GM21825 (cell line): ENCODE results near the gene SH3GL1.
"Not testable (repeated sequence)": the region's sequence is repeated elsewhere in the genome, so short reads cannot be mapped to it uniquely, and the experiment has no call there.

ENCODE experiments used
- ATAC-seq: cut with Tn5 transposase; IDR thresholded peaks from one replicate; pipeline ENCODE4 v1.9.1; 2021; ENCODE audit warnings: mild to moderate bottlenecking, moderate library complexity; ENCODE audit not compliant: unreplicated experiment

The SH3GL1 gene

DNA sequence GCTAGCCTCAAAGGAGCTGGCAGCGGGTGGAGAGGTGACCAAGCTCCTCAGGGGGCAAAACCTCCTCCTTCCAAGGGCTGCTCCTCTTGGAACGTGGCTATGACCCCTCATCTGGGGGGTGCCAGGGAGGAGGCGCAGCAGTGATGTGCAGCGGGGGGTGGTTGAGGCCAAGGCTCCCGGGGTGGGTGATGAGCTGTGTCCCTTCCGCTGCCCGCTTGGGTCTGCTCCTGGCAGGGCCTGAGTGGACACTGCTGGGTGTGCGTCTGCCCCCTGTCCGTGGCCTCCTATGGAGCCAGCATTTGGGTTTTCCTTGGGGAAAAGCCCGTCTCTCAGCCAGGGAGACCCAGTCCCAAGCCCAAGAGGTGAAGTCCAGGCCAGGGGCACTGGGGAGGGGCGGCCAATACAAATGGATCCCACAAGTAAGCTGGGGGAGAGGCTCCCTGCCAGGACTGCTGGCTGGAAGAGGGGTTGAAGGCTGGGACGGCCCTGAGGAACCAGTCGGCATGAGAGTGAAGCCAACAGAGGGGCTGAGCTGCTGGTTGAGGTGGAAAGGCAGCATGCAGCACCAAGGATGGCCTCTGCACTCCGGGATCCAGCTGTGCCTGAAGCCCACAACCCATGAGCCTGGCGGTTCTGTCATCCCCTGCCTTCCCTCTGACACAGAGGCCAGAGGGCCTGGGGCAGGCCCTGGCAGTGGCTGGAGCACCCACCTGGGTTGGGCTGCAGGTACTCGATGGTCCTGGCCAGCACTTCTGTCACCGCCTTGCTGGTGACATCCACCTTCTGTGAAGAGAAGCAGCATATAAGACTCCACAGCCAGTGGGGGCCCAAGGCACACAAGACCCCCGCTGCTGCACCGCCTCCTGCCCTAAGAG, 34.3 kb downstream of the SH3GL1 start:
- no peak for ATAC-seq

DNA sequence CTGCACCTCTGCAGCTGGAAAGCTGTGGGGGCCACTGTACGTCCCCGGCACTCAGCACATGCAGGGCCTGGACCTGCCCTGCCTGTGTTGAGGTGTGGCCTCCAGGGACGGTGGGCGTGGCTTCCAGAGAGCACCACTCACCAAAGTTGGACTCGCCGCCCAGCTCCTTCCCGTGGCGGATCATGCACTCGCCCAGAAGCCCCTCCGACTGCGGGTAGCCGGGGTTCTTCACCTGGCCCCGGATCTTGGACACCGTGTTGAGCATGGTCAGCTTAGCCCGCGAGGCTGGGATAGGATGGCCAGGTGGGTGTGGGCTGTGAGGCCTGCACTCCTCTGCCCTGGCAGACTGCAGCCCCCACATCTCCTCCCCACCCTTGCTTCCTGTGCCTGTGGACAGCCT, 35.0 kb downstream of the SH3GL1 start:
- ATAC-seq, result no peak

DNA sequence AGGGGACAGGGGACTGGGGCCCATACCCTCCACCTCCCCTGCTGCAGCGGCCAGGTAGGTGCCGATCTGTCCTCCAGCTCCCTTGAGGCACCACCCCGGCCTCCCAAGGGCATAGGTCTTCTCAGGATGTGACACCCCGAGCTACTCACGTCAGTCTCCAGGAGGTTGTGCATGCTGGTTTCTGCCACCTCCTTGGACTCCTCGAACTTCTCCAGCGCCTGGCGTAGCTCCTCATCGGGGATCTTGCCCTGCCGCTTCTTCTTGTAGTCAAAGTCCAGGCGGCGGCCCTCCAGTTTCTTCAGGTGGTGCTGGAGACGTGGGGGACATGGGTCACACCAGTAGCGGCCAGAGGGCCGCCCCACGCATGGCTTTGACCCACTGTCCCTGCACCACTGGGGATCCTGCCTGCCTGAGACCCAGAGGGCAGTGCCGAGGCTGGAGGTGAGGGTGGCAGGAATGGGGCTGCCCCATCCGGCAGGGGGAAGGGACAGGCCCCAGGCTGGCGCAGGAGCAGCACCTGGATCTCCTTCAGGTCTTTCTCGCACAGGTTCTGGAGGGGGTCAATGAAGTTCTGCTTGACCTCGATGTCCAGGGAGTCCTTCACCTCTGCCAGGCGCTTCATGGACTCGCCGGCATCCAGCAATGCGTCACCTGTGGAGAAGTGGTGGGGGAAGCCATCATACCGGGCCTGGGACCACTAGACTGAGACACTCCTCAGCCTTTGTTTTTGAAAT, 36.6 kb downstream of the SH3GL1 start:
- ATAC-seq, result no peak

DNA sequence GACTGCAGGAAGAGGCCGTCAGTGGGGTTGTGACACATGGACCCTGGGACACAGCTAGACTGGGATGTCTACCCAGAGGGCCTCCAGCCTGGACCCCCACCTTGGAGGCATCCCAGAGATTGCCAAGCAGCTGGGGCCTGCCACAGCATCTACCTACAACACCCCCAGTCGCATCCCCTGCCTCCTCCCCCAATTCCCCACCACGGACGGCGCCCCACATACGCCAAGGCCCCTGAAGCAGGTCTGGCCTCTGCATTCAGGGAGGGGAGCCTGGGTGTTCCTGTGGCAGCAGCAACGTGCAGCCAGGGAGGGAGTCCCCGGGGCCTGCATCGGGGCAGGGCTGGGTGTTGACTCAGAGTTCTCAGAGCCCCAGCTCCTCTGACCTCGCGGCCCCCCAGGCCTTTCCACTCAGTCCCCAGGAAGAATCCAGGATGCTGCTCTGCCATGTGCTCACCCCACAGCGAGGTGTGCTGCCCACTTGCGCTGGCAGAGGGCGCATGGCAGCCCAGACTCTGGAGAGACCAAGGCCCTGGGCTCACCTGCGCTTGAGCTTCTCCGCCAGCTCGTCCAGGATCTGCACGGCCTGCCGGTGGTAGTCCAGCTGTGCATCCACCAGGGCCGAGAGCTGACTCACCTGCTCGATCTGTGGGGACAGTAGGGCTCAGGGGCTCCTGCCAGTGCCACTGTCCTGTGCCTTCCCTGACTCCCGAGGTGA, 37.4 kb downstream of the SH3GL1 start:
- ATAC-seq, result no peak

DNA sequence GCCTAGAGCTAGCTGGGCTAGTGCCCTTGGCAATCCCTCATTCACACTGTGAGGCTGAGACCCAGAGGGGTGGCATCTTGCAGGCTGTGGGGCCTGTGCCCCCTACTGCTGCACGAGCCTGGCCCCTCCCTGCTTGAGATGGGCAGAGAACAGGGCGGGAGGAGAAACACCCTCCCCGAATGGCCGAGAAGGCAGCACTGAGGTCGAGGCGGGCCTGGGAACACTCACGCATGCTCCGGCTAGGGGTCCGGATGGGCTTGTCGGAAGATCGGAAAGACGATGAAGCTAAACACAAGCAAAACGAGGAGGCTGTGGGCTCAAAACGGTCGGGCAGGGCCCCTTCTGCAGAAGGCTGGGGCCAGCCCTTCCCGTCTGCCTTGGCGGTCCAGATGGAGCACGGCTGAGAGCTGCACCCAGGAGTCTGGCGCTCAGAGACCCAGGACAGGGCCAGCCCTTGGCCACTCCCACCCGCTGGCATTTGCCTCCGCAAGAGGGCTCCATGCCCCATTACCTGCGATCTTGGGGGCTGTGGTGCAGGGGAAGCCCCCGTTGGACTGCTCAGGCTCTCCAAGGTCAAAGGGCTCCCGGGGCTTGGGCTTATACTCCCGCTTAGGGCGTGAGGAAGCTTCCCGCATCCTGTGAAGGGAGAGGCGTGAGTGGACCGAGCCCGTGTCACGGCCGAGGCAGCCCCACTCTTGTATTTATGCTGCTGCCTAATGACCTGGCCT, 38.1 kb downstream of the SH3GL1 start:
- no peak for ATAC-seq

DNA sequence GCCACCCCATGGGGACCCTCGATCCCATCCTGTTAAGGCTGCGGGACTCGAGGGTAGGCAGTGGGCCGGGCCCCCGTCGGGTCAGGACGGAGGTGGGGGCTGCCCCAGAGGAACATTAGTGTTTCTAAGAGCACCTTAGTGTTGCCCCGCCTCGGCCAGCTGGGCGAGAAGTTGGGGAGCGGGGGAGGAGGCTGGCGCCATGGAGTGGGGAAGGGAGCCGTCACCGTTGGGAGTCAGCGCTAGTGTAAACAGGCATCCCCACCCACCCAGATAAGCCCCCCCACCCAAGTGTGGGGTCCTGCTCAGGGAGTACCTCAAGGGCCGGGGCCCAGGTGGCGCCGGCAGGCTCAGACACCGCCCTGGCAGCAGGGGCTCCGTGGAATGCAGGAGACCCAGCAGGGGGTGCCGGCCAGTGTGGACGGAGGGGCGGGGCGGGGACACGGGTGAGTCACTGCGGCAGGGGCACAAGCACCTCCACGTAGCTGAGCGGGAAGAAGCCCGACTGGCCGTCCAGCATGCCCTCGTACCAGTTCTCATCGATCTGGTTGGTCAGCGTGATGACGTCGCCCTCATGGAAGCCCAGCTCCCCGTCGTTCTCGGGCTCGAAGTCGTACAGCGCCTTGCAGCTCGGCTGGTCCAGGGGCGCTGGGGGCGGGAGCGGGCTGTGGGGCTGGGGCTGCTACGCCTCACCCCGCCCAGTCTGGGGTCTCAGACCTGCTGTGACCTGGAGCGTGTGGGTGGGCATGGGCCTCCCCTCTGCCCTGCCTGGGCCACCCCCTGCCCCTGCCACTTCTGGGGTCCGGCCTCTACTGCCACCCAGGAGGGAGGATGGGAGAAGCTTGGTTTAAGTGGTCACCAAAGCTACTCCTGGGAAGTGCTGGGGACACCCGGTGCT, 38.9 kb downstream of the SH3GL1 start:
- ATAC-seq, result no peak

DNA sequence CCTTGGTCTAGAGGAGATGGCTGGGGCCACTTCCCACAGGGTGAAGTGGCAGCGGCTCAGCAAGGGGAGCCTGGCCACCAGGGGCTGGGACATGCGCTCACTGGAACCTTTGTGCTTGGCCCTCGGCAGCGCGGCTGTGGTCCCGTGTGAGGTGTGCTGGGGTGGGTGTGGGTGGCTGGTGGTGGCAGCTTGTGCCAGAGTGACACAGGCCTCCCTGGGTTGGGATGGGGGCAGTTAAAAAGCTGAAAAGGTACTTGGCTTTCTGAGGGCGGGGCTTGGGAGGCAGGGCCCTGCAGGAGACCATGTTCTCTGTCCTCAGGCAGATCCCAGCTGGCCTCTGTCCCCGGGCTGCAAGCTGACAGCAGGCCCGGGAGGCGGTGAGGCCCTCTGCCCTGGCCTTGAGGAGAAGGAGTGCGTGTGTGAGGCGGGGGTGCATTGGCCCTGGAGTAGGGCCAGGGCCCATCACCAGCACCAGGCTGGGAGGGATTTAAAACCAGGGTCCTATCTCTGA, 39.7 kb downstream of the SH3GL1 start:
- no peak for ATAC-seq

DNA sequence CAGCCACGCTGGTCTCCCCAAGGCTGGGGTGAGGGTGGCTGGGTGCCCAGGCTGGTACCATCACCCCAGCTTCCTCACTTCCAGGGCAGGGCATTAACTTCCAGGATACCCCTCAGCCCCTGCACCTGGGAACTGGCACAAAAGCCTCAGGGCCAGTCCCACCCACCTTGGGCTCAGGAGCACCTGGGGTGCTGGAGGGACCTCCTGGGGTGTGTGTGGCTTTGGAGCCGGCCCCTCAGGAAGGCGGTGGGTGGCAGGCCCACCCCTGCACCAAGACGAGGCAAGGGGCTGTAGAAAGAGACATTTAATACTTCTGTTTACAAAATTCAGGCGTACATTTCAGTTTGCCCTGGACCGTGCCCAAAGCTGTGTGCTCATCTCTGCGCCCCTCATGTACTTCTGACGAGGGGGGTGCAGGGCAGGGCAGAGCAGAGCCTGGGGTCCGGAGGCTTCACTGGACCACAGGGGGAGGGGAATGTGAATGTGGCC, 40.2 kb downstream of the SH3GL1 start:
- ATAC-seq, result no peak

DNA sequence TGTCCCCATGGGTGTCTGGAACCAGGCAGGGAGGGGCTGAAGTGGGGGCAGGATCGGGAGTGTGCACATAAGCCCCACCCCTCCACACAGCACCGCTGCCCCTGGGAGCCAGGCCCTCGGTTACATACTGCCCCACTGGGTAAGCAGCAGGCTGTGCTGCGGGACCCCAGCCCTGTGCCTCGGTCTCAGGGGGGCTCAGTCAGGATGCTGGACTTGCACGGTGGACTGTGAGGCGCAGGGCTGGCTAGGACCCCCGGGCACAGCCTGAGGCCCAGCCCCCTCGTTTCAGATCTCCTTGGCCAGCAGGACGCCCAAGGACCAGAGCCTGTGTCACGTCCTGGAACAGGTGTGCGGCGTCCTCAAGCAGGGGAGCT, 40.7 kb downstream of the SH3GL1 start:
- no peak for ATAC-seq

DNA sequence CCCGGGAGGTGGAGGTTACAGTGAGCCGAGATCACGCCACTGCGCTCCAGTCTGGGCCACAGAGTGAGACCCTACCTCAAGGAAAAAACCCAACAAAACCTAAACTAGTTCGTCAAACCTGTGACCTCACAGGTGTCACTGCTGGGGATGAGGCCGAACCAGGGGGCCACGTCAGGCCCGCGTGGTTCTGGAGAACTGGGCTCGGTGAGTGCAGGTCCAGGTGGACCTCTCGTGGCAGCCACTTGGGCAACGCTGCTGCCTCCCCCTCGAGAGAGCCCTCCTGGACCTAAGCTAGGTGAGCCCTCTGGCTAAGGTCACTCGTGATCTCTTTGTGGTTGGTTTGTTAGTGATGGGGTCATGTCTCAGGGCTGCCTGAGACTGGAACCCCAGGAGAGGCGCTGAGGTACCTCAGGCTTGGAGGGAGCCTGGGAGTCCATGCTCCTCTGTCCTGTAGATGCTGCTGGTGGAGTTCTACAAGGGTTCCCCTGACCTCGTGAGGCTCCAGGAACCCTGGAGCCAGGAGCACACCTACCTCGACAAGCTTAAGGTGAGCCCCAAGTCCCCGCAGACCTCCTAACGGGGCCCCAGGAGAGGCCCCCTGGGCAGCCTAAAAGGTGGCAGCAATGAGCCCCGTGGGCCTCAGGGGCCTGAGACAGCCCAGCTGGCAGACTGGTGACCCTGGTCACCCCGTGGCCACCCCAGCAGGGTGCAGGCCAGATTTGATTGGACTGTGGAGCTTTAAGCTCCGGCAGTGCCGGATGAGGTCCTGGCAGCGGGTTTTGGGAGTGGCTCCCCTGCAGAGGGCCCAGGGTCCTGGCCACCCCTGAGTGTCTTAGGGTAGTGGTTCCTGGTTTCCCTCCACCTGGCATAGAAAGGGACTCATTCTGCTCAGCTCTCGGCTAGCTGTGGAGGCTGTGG, 41.4 kb downstream of the SH3GL1 start:
- ATAC-seq, result no peak

DNA sequence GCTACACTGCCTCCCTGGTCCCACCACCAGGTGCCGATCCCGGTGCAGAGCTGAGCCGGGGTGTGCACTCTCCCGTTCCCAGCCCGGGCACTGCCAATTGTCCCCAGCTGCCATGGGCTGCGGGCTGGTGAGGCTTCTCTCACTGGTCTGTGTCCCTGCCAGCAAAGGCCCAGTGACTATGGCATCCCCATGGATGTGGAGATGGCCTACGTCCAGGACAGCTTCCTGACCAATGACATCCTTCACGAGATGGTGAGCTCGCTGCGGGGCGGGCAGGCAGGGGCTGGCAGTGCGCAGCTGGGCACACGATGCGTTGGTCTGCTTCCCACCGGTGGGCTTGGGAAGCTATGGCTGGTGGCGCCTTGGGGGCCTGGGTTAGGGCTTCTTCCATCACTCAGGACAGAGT, 42.4 kb downstream of the SH3GL1 start:
- no peak for ATAC-seq

DNA sequence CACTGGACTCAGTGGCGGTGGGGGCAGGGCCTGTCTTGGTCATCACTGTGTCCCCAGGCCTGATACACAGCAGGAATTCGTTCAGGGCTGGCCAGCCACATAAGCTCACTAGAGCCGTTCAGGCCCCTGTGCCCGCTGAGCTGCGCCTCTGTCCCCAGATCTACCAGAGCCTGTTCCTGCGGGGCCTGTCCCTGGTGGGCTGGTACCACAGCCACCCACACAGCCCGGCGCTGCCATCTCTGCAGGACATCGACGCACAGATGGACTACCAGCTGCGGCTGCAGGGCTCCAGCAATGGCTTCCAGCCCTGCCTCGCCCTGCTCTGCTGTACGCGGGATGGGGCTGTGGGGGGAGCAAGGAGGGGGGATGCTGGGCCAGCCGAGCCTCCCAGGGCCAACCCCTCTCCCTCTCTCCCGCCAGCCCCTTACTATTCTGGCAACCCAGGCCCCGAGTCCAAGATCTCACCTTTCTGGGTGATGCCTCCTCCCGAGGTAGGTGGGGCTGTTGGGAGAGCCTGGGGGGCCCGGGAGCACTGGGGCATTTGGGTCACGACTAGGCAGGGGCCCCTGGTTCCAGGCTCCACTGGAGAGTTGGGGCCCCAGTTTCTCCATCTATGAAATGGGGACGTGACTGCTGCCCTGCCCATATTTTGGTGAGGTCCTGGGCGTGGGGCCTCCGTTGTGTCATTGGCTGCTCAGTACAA, 43.1 kb downstream of the SH3GL1 start:
- no peak for ATAC-seq

DNA sequence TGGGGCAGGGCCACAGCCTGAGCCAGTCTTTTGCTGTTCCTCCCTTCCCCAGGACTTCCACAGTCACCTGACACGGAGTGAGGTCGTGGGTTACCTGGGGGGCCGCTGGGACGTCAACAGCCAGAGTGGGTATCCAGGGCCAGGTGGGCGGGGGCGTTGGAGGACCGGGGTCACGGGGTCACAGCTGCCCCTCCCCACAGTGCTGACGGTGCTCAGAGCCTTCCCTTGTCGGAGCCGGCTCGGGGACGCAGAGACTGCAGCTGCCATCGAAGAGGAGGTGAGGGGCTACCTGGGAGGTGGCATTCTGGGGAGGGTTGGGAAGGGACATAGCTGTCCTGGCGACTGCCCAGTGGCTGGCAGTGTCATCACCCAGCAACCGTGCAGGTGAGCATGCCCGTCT, 45.5 kb downstream of the SH3GL1 start:
- no peak for ATAC-seq

DNA sequence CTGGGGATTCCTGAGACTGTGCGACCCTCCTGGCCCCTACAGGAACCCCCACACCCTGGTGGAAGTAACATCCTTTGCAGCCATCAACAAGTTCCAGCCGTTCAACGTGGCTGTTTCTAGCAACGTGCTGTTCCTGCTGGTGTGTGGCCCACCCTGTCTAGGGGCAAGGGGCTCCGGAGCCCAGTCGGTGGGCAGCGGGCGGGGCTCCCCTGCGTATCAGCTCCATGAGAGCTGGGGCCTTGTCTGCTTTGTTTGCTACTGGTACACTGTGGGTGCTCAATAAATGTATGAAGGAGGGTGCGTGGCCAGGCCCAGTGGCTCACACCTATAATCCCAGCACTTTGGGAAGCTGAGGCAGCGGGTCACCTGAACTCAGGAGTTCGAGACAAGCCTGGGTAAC, 46.1 kb downstream of the SH3GL1 start:
- no peak for ATAC-seq

DNA sequence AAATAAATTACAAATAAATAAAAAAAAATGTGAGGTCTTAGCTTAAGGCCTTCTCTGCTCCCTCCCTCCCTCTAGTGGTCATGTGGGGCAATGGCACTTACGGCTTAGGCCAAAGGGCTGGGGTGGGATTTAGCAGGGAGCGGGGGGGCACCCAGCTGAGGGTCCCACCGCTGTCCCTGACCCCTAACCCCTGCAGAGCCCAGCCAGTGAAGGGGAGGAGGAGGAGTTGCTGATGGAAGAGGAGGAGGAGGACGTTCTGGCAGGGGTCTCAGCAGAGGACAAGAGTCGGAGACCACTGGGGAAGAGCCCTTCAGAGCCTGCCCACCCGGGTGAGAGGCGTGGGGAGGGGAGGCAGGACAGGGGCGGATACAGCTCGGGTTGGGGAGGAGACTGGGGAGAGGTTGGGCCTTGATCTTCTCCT, 47.6 kb downstream of the SH3GL1 start:
- no peak for ATAC-seq

DNA sequence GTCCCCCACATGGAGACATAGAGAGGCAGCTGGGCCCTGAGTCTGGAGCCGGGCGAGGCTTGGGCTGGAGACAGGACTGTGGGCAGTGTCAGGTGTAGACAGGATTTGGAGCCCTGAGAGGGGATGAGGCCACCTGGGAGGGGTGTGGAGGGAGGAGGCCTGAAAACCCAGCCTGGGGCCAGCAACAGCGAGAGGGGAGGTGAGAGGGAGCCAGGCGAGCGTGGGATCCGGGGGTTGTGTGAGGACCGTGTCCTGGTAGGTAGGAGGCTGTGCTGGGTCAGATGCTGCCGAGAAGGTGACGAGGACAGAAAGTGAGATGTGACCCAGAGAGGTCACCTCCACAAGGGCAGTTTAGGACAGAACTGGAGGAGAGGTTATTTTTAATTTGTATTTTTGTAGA, 49.6 kb downstream of the SH3GL1 start:
- ATAC-seq, result no peak

DNA sequence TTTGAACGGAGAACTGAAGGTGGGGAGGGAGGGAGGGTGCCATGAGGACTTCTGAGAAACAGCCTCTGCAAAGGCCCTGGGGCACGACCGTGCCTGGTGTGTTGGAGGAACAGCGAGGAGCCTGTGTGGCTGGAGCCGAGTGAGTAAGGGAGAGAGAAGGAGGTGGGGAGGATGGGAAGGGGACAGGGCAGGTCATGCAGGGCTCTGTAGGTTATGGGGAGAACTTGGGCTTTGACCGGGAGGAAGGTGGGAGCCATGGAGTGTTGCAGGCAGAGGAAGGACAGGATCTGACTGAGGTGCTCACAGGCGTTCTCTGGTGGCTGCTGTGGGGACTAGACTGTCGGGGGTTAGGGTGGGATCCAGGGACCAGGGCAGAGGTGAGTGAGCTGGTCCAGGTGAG, 50.2 kb downstream of the SH3GL1 start:
- ATAC-seq, result no peak

DNA sequence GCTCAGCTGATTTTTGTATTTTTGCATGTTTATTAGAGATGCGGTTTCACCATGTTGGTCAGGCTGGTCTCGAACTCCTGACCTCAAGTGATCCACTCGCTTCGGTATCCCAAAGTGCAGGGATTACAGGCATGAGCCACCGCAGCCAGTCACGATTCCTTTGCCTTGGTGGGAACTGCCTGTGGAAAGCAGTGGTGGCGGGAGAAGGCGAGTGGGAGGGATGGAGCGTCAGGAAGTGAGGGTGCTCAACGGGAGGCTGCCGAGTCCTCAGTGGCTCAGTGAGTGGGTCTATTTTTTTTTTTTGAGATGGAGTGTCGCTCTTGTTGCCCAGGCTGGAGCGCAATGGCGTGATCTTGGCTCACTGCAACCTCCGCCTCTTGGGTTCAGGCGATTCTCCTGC, 51.1 kb downstream of the SH3GL1 start:
- ATAC-seq, result not testable (repeated sequence)
